ENCODE data around the gene SFTPD.

The SFTPD gene

DNA sequence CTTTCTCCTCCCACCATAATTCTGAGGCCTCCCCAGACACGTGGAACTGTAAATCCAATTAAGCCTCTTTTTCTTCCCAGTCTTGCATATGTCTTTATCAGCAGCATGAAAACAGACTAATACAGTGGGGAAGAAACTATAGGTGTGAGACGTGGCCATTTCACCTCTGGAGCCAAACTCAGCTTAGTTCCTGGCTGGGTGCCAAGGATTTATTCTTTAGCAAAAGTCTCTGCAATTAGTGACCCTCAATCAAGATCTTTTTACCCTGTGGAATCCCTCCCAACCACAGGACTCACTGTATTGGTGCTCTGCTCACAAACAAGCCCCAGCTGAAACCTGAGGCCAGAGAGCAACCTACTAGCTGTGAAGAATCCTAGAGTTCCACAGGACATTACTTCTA lies 28.1 kb upstream of the SFTPD start:
- H3K9me3 ChIP-seq (ENCODE audit: control insufficient read depth, insufficient read depth, low read length), result no peaks in the 10 kb centered on the region
- H3K79me2 ChIP-seq (ENCODE audit: control insufficient read depth, low read length), result no peaks in the 10 kb centered on the region
- TF ChIP-seq CTCF (IDR thresholded peaks at IDR 0.05; ENCODE audit: low read depth, low read length, poor library complexity, severe bottlenecking) (no peak), EZH2phosphoT487 (IDR thresholded peaks at IDR 0.05; ENCODE audit: borderline replicate concordance, low read length) (no peak)
- no peak overlapping the region for H3K4me2 ChIP-seq (ENCODE audit: low read length)
- H3K4me3 ChIP-seq (ENCODE audit: low read length), result no peak overlapping the region
- peaks cover 28% of the 10 kb centered on the region for H3K27me3 ChIP-seq (ENCODE audit: control insufficient read depth, low read length)
- H4K20me1 ChIP-seq (ENCODE audit: control insufficient read depth, insufficient read depth, low read depth, low read length), result no peaks in the 10 kb centered on the region
- H3F3A ChIP-seq (ENCODE audit: control insufficient read depth, insufficient read depth), result no peaks in the 10 kb centered on the region
- no peaks in the 10 kb centered on the region for H3K9me2 ChIP-seq (replicated peaks; ENCODE audit: control insufficient read depth, low read length)
- H3K36me3 ChIP-seq (ENCODE audit: control insufficient read depth, low read length), result no peaks in the 10 kb centered on the region
- H3K4me1 ChIP-seq (ENCODE audit: control insufficient read depth, low read length), result no peaks in the 10 kb centered on the region
- no peak overlapping the region for H3K27ac ChIP-seq (ENCODE audit: low read depth, low read length)

- TF ChIP-seq CTCF (IDR thresholded peaks at IDR 0.05; ENCODE audit: low read depth, low read length, poor library complexity, severe bottlenecking) (no peak), EZH2phosphoT487 (IDR thresholded peaks at IDR 0.05; ENCODE audit: borderline replicate concordance, low read length) (no peak)
- no peak overlapping the region for H3K4me2 ChIP-seq (ENCODE audit: low read length)
- H3K27me3 ChIP-seq (ENCODE audit: control insufficient read depth, low read length), result peaks cover 4% of the 10 kb centered on the region; the same call in 1 of the 2 replicates
These were observed 21.2 kb upstream of the SFTPD start for GRCh38 chr10:79970062-79970461.

DNA sequence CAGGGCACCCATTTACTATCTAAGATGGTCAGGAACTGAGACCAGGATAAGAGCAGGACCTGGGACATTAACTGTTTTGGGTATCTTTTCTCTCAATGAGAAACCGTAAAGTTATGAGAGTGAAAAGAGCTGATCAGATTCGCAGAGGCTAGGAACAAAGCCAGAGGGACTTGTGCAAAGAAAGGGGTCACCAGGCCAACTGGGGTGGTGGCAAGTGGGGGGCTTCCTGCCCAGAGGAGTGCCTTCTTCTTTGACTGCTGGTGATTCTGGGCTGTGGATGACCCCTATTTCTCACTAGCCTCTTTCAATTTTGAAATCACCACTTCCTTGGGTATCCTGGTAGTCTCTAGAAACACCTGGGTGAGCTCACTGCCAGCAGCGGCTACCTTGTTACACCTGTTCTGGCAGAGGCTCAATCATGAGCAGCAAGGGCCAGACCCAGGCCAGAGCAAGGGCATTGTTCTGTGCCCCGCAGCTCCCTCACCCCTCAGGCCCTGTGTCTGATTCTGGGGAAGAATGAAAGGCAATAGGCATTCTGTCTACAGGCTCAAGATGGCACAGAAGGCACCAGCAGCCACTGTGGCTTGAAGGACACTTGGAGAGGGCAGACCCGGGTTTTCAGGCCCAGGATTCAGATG lies 999 bp downstream of the SFTPD start:
- TF ChIP-seq CTCF (IDR thresholded peaks at IDR 0.05; ENCODE audit: low read depth, low read length, poor library complexity, severe bottlenecking), result no peak
- no peak for TF ChIP-seq EZH2phosphoT487 (IDR thresholded peaks at IDR 0.05; ENCODE audit: borderline replicate concordance, low read length)
- Histone ChIP-seq H3K36me3 (ENCODE audit: control insufficient read depth, low read length) (no peaks in the 10 kb centered on the region), H3K9me2 (replicated peaks; ENCODE audit: control insufficient read depth, low read length) (no peaks in the 10 kb centered on the region), H3K27ac (ENCODE audit: low read depth, low read length) (no peak overlapping the region), H3K27me3 (ENCODE audit: control insufficient read depth, low read length) (peaks cover 14% of the 10 kb centered on the region; the same call in 1 of the 2 replicates), H3K4me1 (ENCODE audit: control insufficient read depth, low read length) (no peaks in the 10 kb centered on the region), H4K20me1 (ENCODE audit: control insufficient read depth, insufficient read depth, low read depth, low read length) (no peaks in the 10 kb centered on the region), H3K4me2 (ENCODE audit: low read length) (no peak overlapping the region), H3K4me3 (ENCODE audit: low read length) (no peak overlapping the region), H3K79me2 (ENCODE audit: control insufficient read depth, low read length) (no peaks in the 10 kb centered on the region), H3K9me3 (ENCODE audit: control insufficient read depth, insufficient read depth, low read length) (no peaks in the 10 kb centered on the region), H3F3A (ENCODE audit: control insufficient read depth, insufficient read depth) (no peaks in the 10 kb centered on the region)

More at GRCh38 chr10:79970062-79970461, 21.2 kb upstream of the SFTPD start:
- no peaks in the 10 kb centered on the region for H3F3A ChIP-seq (ENCODE audit: control insufficient read depth, insufficient read depth)
- peaks cover 3% of the 10 kb centered on the region for H3K9me3 ChIP-seq (ENCODE audit: control insufficient read depth, insufficient read depth, low read length)
- no peaks in the 10 kb centered on the region for H3K36me3 ChIP-seq (ENCODE audit: control insufficient read depth, low read length)
- no peaks in the 10 kb centered on the region for H3K9me2 ChIP-seq (replicated peaks; ENCODE audit: control insufficient read depth, low read length)
- no peaks in the 10 kb centered on the region for H3K4me1 ChIP-seq (ENCODE audit: control insufficient read depth, low read length)
- no peak overlapping the region for H3K27ac ChIP-seq (ENCODE audit: low read depth, low read length)
- no peaks in the 10 kb centered on the region for H3K79me2 ChIP-seq (ENCODE audit: control insufficient read depth, low read length)
- H4K20me1 ChIP-seq (ENCODE audit: control insufficient read depth, insufficient read depth, low read depth, low read length), result no peaks in the 10 kb centered on the region
- H3K4me3 ChIP-seq (ENCODE audit: low read length), result no peak overlapping the region
